KOPT-K1 (cell line): ENCODE measurements around the gene IL9R.
"Not testable (repeated sequence)": the region's sequence is repeated elsewhere in the genome, so short reads cannot be mapped to it uniquely, and the experiment has no call there.

ENCODE experiments used
- H3K27ac ChIP-seq: fragments of 200-600 bp; sonication (generic); 2 replicates; pipeline ENCODE4 v1.5.1; 2016; ENCODE audit warnings: antibody characterized with exemption, mild to moderate bottlenecking, low read depth, low read length; ENCODE audit not compliant: poor library complexity, severe bottlenecking
- H3K36me3 ChIP-seq: fragments of 200-600 bp; sonication (generic); 2 replicates; pipeline ENCODE4 v1.5.1; 2017; ENCODE audit warnings: antibody characterized with exemption, mild to moderate bottlenecking, low read length, moderate library complexity; ENCODE audit not compliant: insufficient read depth
- H3K9me3 ChIP-seq: fragments of 200-600 bp; sonication (generic); 2 replicates; pipeline ENCODE4 v1.5.1; 2017; ENCODE audit warnings: antibody characterized with exemption, low read length, mild to moderate bottlenecking; ENCODE audit not compliant: insufficient read depth, poor library complexity, severe bottlenecking

The IL9R gene

GRCh38 chrX:156004740-156005139 lies 7.2 kb downstream of the IL9R start:
- Histone ChIP-seq H3K9me3 (no peaks in the 10 kb centered on the region), H3K36me3 (peaks cover 11% of the 10 kb centered on the region; the same call in 1 of the 2 replicates), H3K27ac (no peak overlapping the region)

DNA sequence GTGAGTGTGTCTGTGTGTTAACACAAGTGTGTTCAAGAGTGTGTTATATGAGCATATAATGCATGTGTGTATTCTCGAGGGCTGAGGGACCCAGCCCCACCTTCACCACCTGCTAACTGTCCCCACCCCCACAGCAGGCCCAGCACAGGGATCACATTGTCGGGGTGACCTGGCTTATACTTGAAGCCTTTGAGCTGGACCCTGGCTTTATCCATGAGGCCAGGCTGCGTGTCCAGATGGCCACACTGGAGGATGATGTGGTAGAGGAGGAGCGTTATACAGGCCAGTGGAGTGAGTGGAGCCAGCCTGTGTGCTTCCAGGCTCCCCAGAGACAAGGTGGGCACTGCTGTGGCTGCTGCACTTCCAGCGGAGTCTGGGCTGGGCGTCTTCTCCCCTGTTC lies 7.6 kb downstream of the IL9R start:
- H3K36me3 ChIP-seq: peaks cover 11% of the 10 kb centered on the region; the same call in 1 of the 2 replicates
- H3K27ac ChIP-seq: no peak overlapping the region
- no peaks in the 10 kb centered on the region for H3K9me3 ChIP-seq

DNA sequence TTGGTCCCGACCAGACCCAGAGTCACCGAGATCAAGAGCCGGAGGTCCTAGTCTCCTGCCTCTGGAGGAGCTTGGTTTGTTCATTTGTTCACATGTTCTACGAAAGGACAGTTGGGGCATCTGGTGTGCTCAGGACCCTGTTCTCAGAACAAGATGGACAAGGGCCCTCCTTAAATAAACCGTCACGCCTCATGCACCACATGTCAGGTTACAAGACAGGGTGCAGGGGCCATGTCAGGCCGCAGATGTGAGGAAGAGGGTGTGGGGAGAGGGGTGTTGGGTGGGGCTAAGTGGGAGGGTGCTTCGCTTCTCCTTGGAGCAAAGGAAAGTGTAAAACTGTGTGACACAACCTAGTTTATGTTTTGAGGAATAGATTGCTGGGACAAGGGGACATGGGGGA lies 9.0 kb downstream of the IL9R start:
- H3K36me3 ChIP-seq: peaks cover 11% of the 10 kb centered on the region; the same call in 1 of the 2 replicates
- H3K9me3 ChIP-seq, H3K27ac ChIP-seq: not testable (repeated sequence)

GRCh38 chrX:156008379-156008778 lies 10.9 kb downstream of the IL9R start:
- H3K9me3 ChIP-seq, H3K27ac ChIP-seq: not testable (repeated sequence)
- peaks cover 11% of the 10 kb centered on the region; the same call in 1 of the 2 replicates for H3K36me3 ChIP-seq

DNA sequence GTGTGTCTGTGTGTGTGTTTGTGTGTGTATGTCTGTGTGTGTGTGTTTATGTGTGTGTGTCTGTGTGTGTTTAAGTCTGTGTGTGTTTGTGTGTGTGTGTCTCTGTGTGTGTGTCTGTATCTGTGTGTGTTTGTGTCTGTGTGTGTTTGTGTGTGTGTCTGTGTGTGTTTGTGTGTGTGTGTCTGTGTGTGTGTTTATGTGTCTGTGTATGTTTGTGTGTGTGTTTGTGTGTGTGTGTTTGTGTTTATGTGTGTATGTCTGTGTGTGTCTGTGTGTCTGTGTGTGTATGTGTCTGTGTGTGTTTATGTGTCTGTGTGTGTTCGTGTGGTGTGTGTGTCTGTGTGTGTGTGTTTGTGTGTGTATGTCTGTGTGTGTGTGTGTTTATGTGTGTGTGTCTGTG lies 11.4 kb downstream of the IL9R start:
- Histone ChIP-seq H3K27ac (no peak overlapping the region), H3K9me3 (no peaks in the 10 kb centered on the region), H3K36me3 (peaks cover 11% of the 10 kb centered on the region; the same call in 1 of the 2 replicates)

DNA sequence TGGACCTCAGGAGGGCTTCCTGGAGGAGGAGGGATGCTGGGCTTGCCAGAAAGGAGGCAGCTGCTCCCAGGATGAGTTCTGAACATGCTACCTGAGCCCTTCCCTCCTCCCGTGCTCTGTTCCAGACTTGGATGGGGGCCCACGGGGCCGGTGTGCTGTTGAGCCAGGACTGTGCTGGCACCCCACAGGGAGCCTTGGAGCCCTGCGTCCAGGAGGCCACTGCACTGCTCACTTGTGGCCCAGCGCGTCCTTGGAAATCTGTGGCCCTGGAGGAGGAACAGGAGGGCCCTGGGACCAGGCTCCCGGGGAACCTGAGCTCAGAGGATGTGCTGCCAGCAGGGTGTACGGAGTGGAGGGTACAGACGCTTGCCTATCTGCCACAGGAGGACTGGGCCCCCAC lies 12.2 kb downstream of the IL9R start:
- H3K36me3 ChIP-seq, H3K27ac ChIP-seq, H3K9me3 ChIP-seq: not testable (repeated sequence)

DNA sequence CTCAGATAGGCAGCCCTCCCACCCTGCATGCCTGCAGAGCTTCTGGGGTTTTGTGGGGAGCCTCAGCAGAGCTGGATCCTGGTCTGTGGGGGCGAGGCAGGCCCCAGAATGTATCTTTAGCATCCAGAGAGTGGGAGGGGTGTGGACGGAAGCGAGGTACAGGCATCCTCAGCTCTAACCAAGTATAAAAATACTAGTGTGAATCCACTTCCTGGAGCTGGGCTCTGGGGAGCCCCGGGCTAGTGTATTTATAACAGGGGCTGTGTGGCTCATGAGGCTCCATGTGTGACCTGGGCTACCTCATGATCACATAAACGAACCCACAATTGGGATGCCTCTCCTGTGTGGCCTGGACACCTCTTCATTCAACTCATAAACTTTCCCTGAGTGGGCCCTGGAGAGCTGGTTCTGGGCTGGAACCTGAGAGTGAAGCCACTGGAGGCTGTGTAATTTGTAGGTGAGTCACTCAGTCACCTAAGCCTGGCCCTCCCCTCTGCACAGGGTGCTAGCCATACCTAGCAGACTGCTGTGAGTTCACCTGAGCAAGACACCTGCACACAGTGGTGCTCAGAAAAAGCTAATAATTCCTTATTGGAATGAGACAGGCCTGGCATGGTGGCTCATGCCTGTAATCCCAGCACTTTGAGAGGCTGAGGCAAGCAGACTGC lies 15.9 kb downstream of the IL9R start:
- H3K27ac ChIP-seq, H3K36me3 ChIP-seq, H3K9me3 ChIP-seq: not testable (repeated sequence)

DNA sequence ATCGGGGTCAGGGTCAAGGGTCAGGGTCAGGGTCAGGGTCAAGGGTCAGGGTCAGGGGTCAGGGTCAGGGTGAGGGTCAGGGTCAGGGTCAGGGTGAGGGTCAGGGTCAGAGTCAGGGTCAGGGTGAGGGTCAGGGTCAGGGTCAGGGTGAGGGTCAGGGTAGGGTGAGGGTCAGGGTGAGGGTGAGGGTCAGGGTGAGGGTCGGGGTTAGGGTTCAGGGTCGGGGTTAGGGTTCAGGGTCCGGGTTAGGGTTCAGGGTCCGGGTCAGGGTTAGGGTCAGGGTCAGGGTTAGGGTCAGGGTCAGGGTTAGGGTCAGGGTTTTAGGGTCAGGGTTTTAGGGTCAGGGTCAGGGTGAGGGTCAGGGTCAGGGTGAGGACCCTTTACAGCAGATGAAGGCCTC lies 22.4 kb downstream of the IL9R start:
- not testable (repeated sequence) for H3K27ac ChIP-seq, H3K36me3 ChIP-seq, H3K9me3 ChIP-seq

GRCh38 chrX:156023002-156023401 lies 25.5 kb downstream of the IL9R start:
- not testable (repeated sequence) for H3K36me3 ChIP-seq, H3K27ac ChIP-seq, H3K9me3 ChIP-seq

GRCh38 chrX:156024949-156025492 lies 27.5 kb downstream of the IL9R start:
- H3K27ac ChIP-seq, H3K36me3 ChIP-seq, H3K9me3 ChIP-seq: not testable (repeated sequence)

GRCh38 chrX:156028653-156029237 lies 31.2 kb downstream of the IL9R start:
- not testable (repeated sequence) for H3K9me3 ChIP-seq, H3K27ac ChIP-seq, H3K36me3 ChIP-seq

DNA sequence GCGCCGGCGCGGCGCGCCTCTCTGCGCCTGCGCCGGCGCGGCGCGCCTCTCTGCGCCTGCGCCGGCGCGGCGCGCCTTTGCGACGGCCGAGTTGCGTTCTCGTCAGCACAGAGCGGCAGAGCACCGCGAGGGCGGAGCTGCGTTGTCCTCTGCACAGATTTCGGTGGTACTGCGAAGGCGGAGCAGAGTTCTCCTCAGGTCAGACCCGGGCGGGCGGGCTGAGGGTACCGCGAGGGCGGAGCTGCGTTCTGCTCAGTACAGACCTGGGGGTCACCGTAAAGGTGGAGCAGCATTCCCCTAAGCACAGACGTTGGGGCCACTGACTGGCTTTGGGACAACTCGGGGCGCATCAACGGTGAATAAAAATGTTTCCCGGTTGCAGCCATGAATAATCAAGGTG lies 31.8 kb downstream of the IL9R start:
- H3K36me3 ChIP-seq, H3K9me3 ChIP-seq, H3K27ac ChIP-seq: not testable (repeated sequence)

GRCh38 chrX:156029707-156030442 lies 32.4 kb downstream of the IL9R start:
- H3K27ac ChIP-seq, H3K36me3 ChIP-seq, H3K9me3 ChIP-seq: not testable (repeated sequence)

DNA sequence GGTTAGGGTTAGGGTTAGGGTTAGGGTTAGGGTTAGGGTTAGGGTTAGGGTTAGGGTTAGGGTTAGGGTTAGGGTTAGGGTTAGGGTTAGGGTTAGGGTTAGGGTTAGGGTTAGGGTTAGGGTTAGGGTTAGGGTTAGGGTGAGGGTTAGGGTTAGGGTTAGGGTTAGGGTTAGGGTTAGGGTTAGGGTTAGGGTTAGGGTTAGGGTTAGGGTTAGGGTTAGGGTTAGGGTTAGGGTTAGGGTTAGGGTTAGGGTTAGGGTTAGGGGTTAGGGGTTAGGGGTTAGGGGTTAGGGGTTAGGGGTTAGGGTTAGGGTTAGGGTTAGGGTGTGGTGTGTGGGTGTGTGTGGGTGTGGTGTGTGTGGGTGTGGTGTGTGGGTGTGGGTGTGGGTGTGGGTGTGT lies 33.0 kb downstream of the IL9R start:
- not testable (repeated sequence) for H3K36me3 ChIP-seq, H3K27ac ChIP-seq, H3K9me3 ChIP-seq
